ENCODE data around the gene EXOSC7.

EXOSC7 gene

DNA sequence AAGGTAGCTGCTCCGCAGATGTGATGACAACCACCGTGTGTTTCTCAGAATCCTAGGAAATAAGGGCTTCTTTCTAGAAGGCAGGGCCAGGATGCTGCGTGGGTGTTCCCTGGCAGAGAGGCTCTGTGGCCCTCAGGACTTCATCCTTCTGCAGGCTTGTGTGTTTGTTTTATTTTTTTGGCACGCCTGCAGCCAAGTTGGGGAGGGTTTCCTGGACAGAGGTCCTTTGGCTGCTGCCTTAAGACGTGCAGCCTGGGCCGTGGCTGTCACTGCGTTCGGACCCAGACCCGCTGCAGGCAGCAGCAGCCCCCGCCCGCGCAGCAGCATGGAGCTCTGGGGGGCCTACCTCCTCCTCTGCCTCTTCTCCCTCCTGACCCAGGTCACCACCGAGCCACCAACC lies 50.0 kb downstream of the EXOSC7 start, which contains the start of gene CLEC3B:
TSS of gene CLEC3B (plus strand) at position 266 of the 400 bp plus-strand sequence. CDS start at position 326, 60 bp downstream.
- peak within 1 kb of the TSS; percentile 62 for H3K27ac ChIP-seq
- TF ChIP-seq CTCF (conservative IDR thresholded peaks at IDR 0.05) = no peak

DNA sequence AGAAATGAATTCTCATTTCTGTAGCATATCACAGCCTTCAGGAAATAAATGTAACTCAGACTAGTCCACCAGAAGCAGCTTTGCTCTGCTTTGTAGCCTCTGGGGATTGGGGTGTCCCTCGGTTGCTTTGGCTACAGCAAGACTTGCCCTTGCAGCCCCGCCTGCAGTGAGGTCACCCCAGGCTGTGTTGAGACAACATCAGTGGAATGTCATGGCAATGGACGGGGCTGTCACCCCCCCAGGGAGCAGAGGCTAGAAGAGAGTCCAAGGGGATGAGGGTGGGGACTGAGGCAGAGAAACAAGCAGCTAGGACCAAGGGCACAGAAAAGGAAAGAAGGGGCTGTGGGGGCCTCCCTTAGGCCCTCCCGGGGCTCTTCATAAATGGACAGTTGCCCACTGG lies 50.9 kb downstream of the EXOSC7 start:
- TF ChIP-seq CTCF (conservative IDR thresholded peaks at IDR 0.05) = no peak
- peak overlapping the region; percentile 62; the same call in 1 of the 2 replicates for H3K27ac ChIP-seq

GRCh38 chr3:45027441-45027840 lies 51.4 kb downstream of the EXOSC7 start:
- no peak overlapping the region for H3K27ac ChIP-seq
- no peak for TF ChIP-seq CTCF (conservative IDR thresholded peaks at IDR 0.05)

- no peak for TF ChIP-seq CTCF (conservative IDR thresholded peaks at IDR 0.05)
- no peak overlapping the region for H3K27ac ChIP-seq
Measured at GRCh38 chr3:45029216-45029615, 53.2 kb downstream of the EXOSC7 start.

DNA sequence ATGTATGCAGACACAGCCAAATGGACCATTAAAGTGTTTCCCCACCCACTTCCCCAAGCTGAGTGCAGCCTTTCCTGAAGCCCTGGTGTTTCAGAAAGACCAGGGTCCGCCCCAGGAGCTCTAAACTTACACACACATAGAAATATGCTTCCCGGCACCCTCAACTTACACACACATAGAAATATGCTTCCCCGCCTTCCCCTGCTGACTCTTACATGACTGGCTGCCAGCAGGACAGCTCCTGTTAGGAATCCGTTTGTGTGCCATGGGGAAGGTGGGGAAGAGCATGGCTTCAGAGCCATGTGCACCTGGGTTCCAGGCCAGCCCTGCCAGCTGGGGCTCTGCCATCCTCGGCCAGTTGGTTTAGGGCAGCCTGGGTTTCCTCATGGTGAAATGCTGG lies 53.6 kb downstream of the EXOSC7 start:
- TF ChIP-seq CTCF (conservative IDR thresholded peaks at IDR 0.05) = no peak
- no peak overlapping the region for H3K27ac ChIP-seq

GRCh38 chr3:45031531-45031930 lies 55.5 kb downstream of the EXOSC7 start:
- no peak for TF ChIP-seq CTCF (conservative IDR thresholded peaks at IDR 0.05)
- no peak overlapping the region for H3K27ac ChIP-seq

DNA sequence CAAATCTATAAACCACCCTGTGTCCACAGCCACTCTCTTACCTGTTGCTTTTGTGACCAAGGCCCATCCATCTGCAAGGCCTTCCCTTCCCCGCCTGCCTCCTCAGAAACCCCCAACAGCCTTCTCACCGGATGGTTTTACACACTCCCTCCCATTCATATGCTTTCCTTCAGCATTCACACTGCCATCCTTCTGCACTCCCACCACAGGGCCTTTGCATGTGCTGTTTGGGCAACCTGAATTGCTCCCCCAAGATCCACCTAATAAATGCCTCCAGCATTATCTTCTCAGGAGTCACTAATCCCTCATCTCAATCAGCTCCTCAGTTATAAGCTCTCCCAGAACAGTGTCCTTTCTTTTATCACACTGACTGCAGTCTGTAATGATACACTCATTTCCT lies 56.1 kb downstream of the EXOSC7 start:
- no peak overlapping the region for H3K27ac ChIP-seq
- no peak for TF ChIP-seq CTCF (conservative IDR thresholded peaks at IDR 0.05)

Measured in VCaP (cell line).